DOHH2 (cell line): ENCODE measurements around the gene PPARA.

Experiments
- EZH2phosphoT487 ChIP-seq: fragments of 200-600 bp; sonication (generic); IDR thresholded peaks from 2 replicates; pipeline ENCODE4 v1.6.1; 2017; ENCODE audit warnings: borderline replicate concordance, mild to moderate bottlenecking, antibody characterized with exemption, low read length, moderate library complexity, mixed read lengths
- TF ChIP-seq, protein P1 (sequence below): fragments of 200-600 bp; sonication (generic); IDR thresholded peaks from one replicate; pipeline ENCODE4 v1.5.1; 2014; ENCODE audit warnings: antibody characterized with exemption, mild to moderate bottlenecking, low read depth, low read length; ENCODE audit not compliant: poor library complexity, severe bottlenecking

DNA sequence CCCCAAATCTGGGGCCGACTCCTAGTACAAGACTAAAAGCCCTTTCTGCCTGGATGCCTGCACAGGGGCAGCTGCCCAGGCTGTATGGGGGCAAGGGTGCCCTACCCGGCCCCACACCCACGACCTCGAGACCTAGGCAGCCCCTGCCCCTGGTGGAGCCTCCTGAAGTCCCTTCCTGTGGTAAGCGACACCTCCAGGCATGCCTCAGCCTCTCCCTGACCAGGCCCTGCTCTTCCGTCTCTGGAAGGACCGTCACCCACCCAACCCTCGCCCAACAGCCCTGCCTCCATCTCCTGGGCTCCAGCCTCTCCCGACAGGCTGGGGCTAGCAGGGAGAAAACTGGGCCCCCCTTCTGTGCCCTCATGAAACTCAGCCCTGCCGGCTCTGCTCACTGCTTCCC, 22.8 kb upstream of the PPARA start:
- TF ChIP-seq, protein P1, sequence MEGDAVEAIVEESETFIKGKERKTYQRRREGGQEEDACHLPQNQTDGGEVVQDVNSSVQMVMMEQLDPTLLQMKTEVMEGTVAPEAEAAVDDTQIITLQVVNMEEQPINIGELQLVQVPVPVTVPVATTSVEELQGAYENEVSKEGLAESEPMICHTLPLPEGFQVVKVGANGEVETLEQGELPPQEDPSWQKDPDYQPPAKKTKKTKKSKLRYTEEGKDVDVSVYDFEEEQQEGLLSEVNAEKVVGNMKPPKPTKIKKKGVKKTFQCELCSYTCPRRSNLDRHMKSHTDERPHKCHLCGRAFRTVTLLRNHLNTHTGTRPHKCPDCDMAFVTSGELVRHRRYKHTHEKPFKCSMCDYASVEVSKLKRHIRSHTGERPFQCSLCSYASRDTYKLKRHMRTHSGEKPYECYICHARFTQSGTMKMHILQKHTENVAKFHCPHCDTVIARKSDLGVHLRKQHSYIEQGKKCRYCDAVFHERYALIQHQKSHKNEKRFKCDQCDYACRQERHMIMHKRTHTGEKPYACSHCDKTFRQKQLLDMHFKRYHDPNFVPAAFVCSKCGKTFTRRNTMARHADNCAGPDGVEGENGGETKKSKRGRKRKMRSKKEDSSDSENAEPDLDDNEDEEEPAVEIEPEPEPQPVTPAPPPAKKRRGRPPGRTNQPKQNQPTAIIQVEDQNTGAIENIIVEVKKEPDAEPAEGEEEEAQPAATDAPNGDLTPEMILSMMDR: no peak
- TF ChIP-seq EZH2phosphoT487: no peak
